ENCODE measurements around the gene MPST. TPM values are rescaled to one million over a fixed set of nuclear protein-coding genes. Genes with fewer than 3 reads are reported as not detected.

MPST gene
- total RNA-seq, 2 experiments from 2014 or later: 1.7 to 1.8 TPM

DNA sequence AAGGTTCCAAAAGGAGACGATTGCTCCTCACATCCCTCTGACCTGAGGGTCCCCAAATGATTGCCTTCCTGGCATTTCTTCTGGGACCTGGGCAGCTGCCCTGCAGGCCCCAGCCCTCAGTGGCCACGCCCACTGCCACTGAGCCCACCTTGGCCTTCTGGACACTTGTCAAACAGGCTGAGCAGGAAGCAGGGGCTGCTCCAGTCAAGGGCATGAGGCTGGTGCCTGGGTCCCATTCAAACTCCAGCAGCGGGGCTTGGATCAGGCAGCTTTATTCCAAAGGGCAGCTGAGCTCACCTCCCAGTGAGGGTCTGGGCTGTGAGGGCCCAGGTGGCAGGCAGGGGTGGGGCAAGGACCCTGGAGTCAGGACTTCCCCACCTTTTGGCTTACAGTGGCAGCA, 45.6 kb downstream of the MPST start:
- Mint-ChIP-seq H3K9me3 (no peaks in the 10 kb centered on the region), H3K27ac (no peak overlapping the region), H3K4me3 (no peak overlapping the region), H3K36me3 (ENCODE audit: low read depth) (peaks cover 1% of the 10 kb centered on the region), H3K4me1 (ENCODE audit: low read depth) (peaks cover 1% of the 10 kb centered on the region), H3K27me3 (peaks cover 19% of the 10 kb centered on the region)
- ChIA-PET CTCF (no interaction called here), POLR2A (interaction anchor here (2.0 kb wide), 1 partner anchor 14 kb away, joined by 5 read pairs; the partner anchor contains the start of gene KCTD17)
- no peaks in the 10 kb centered on the region for H3K9me3 ChIP-seq (ENCODE audit: control insufficient read depth in 1 of 2, insufficient read depth in 1 of 2, low read length in 2 of 2)
- H3K4me3 ChIP-seq (ENCODE audit: low read length): no peak overlapping the region
- intact Hi-C loops (cut with DNase I, micrococcal nuclease): no loop called here
- H3K4me1 ChIP-seq (ENCODE audit: insufficient read depth, low read length): peaks cover 13% of the 10 kb centered on the region
- DNase-seq (no peak), ATAC-seq (ENCODE audit: poor library complexity) (no peak)
- TF ChIP-seq, protein P1, sequence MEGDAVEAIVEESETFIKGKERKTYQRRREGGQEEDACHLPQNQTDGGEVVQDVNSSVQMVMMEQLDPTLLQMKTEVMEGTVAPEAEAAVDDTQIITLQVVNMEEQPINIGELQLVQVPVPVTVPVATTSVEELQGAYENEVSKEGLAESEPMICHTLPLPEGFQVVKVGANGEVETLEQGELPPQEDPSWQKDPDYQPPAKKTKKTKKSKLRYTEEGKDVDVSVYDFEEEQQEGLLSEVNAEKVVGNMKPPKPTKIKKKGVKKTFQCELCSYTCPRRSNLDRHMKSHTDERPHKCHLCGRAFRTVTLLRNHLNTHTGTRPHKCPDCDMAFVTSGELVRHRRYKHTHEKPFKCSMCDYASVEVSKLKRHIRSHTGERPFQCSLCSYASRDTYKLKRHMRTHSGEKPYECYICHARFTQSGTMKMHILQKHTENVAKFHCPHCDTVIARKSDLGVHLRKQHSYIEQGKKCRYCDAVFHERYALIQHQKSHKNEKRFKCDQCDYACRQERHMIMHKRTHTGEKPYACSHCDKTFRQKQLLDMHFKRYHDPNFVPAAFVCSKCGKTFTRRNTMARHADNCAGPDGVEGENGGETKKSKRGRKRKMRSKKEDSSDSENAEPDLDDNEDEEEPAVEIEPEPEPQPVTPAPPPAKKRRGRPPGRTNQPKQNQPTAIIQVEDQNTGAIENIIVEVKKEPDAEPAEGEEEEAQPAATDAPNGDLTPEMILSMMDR (IDR thresholded peaks at IDR 0.05): no peak
- peaks cover 6% of the 10 kb centered on the region for H3K36me3 ChIP-seq (ENCODE audit: insufficient read depth, low read length)
- H3K27ac ChIP-seq (ENCODE audit: low read depth in 1 of 2, low read length in 2 of 2): no peak overlapping the region
- peaks cover 10 to 17% of the 10 kb centered on the region in 2 experiments for H3K27me3 ChIP-seq (ENCODE audit: control insufficient read depth in 1 of 2, insufficient read depth in 2 of 2, low read length in 2 of 2)

DNA sequence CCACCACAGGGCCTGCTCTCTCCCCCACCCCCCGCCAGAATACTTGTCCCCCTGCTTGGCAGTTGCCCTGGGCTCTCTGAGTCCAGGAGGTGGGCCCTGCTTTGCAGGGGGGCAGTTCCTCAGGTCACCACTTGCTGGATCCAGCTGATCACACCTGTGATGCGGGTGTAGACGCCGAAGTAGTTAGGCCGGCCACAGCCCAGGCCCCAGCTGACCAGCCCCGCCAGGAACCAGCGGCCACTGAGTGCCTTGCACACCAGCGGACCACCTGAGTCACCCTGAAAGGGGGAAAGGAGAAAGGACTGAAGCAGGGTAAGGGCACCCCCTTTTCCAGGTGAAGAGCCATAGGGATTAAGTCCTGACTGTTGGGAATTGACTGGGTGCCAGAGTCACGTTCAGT, 46.4 kb downstream of the MPST start:
- H3K27ac Mint-ChIP-seq: no peak overlapping the region
- ATAC-seq (ENCODE audit: poor library complexity) (no peak), DNase-seq (no peak)
- CTCF ChIA-PET: interaction anchor here (0.6 kb wide), 1 partner anchor 407 kb away, joined by 3 read pairs; no protein-coding TSS in a partner anchor
- H3K9me3 Mint-ChIP-seq: no peaks in the 10 kb centered on the region
- intact Hi-C loops (cut with DNase I, micrococcal nuclease): no loop called here
- H3K27me3 ChIP-seq (ENCODE audit: control insufficient read depth in 1 of 2, insufficient read depth in 2 of 2, low read length in 2 of 2): peaks cover 18 to 24% of the 10 kb centered on the region in 2 experiments
- H3K4me1 ChIP-seq (ENCODE audit: insufficient read depth, low read length): peaks cover 5% of the 10 kb centered on the region
- H3K4me1 Mint-ChIP-seq (ENCODE audit: low read depth): no peaks in the 10 kb centered on the region
- H3K9me3 ChIP-seq (ENCODE audit: control insufficient read depth in 1 of 2, insufficient read depth in 1 of 2, low read length in 2 of 2): no peaks in the 10 kb centered on the region
- H3K27me3 Mint-ChIP-seq: peaks cover 20% of the 10 kb centered on the region
- TF ChIP-seq, protein P1 (IDR thresholded peaks at IDR 0.05): no peak
- H3K36me3 ChIP-seq (ENCODE audit: insufficient read depth, low read length): peaks cover 4% of the 10 kb centered on the region
- H3K36me3 Mint-ChIP-seq (ENCODE audit: low read depth): no peaks in the 10 kb centered on the region
- no peak overlapping the region for H3K4me3 Mint-ChIP-seq
- no peak overlapping the region for H3K4me3 ChIP-seq (ENCODE audit: low read length)
- H3K27ac ChIP-seq (ENCODE audit: low read depth in 1 of 2, low read length in 2 of 2): no peak overlapping the region
- POLR2A ChIA-PET: no interaction called here

DNA sequence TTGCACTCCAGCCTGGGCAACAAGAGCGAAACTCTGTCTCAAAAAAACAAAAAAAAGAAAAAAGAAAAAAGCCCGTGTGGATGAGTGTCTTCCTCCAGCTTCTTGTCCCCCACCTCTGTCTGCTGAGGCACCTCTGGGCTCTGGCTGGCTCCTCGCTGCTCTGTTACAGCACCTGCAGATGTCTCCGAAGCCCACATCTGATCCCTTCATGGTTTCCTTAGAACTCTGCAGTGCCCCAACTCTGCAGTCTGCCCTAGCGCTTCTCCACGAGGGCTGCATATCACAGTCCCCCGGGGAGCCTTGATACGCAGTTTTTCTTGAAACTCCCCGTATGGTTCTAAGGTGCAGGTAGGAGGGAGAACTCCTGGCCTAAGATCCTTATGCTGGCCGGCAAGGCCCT, 47.9 kb downstream of the MPST start:
- no peak overlapping the region for H3K27ac Mint-ChIP-seq
- ATAC-seq (ENCODE audit: poor library complexity): no peak
- CTCF ChIA-PET: no interaction called here
- POLR2A ChIA-PET: no interaction called here
- peaks cover 20% of the 10 kb centered on the region for H3K27me3 Mint-ChIP-seq
- Histone ChIP-seq H3K4me3 (ENCODE audit: low read length) (no peak overlapping the region), H3K9me3 (ENCODE audit: control insufficient read depth in 1 of 2, insufficient read depth in 1 of 2, low read length in 2 of 2) (no peaks in the 10 kb centered on the region), H3K27me3 (ENCODE audit: control insufficient read depth in 1 of 2, insufficient read depth in 2 of 2, low read length in 2 of 2) (peaks cover 18 to 25% of the 10 kb centered on the region in 2 experiments), H3K4me1 (ENCODE audit: insufficient read depth, low read length) (peaks cover 2% of the 10 kb centered on the region), H3K27ac (ENCODE audit: low read depth in 1 of 2, low read length in 2 of 2) (no peak overlapping the region), H3K36me3 (ENCODE audit: insufficient read depth, low read length) (no peaks in the 10 kb centered on the region)
- H3K36me3 Mint-ChIP-seq (ENCODE audit: low read depth): no peaks in the 10 kb centered on the region
- TF ChIP-seq, protein P1 (IDR thresholded peaks at IDR 0.05): no peak
- no peak for DNase-seq
- H3K9me3 Mint-ChIP-seq: no peaks in the 10 kb centered on the region
- H3K4me1 Mint-ChIP-seq (ENCODE audit: low read depth): no peaks in the 10 kb centered on the region
- H3K4me3 Mint-ChIP-seq: no peak overlapping the region
- intact Hi-C loops (cut with DNase I, micrococcal nuclease): no loop called here

Measured in CD4-positive, alpha-beta T cell (primary cell).